IMR-90 (cell line): Measurements from ENCODE around the gene VCL. TPM values are rescaled to one million over a fixed set of nuclear protein-coding genes. Genes with fewer than 3 reads are reported as not detected.

Experiments used
- ATAC-seq: fragments of 200-7000 bp; cut with Tn5 transposase; 2 replicates; pipeline ENCODE4 v1.9.1; 2020; ENCODE audit warnings: low read depth, mild to moderate bottlenecking, moderate library complexity
- BruUV-seq: library from RNA; stranded (reverse); fragments of 400-500 nt; replicated peaks from 2 replicates; lab custom pipeline; 2021; lab: Mats Ljungman, UMichigan
- CTCF ChIA-PET: fragments of 300-600 bp; formaldehyde crosslinking; extraction: SDS; loops from one replicate; lab custom pipeline; 2021; ENCODE audit warnings: antibody characterized with exemption; lab: Yijun Ruan, JAX
- POLR2A ChIA-PET: fragments of 300-600 bp; sonication (Branson Sonifier 250); formaldehyde crosslinking; loops from one replicate; lab custom pipeline; 2022; ENCODE audit warnings: antibody characterized with exemption; ENCODE audit not compliant: unreplicated experiment; lab: Charles Lee
- DNase-seq: peaks from one replicate; pipeline ENCODE4 v3.0.0; 2013
- H2AFZ ChIP-seq: replicated peaks from 2 replicates; pipeline ENCODE3; 2013; ENCODE audit warnings: low read length, mild to moderate bottlenecking; ENCODE audit not compliant: poor library complexity
- H2AK5ac ChIP-seq: 2 replicates; pipeline ENCODE4 v1.6.1; 2013; ENCODE audit warnings: low read depth, low read length, inconsistent platforms
- H2AK9ac ChIP-seq: replicated peaks from 2 replicates; pipeline ENCODE3; 2013; ENCODE audit warnings: mild to moderate bottlenecking, low read depth, low read length, moderate library complexity; ENCODE audit not compliant: poor library complexity
- H2BK120ac ChIP-seq: 2 replicates; pipeline ENCODE4 v1.6.1; 2013; ENCODE audit warnings: low read depth, low read length, inconsistent platforms
- H2BK15ac ChIP-seq: 3 replicates; pipeline ENCODE4 v1.6.1; 2013; ENCODE audit warnings: low read depth, low read length, inconsistent platforms
- H2BK20ac ChIP-seq: 2 replicates; pipeline ENCODE4 v1.6.1; 2013; ENCODE audit warnings: low read depth, mild to moderate bottlenecking, inconsistent platforms, low read length, moderate library complexity
- H2BK5ac ChIP-seq: 2 replicates; pipeline ENCODE4 v1.6.1; 2013; ENCODE audit warnings: mild to moderate bottlenecking, low read depth, low read length, inconsistent platforms; ENCODE audit not compliant: poor library complexity, severe bottlenecking
- H3K14ac ChIP-seq: replicated peaks from 2 replicates; pipeline ENCODE4 v1.6.1; 2013; ENCODE audit warnings: low read depth, low read length, inconsistent platforms
- H3K18ac ChIP-seq: 2 replicates; pipeline ENCODE4 v1.6.1; 2013; ENCODE audit warnings: low read depth, low read length, control low read depth
- H3K23ac ChIP-seq: 2 replicates; pipeline ENCODE4 v1.6.1; 2013; ENCODE audit warnings: low read depth, low read length, inconsistent platforms
- H3K27ac ChIP-seq: 2 replicates; pipeline ENCODE4 v1.5.1; 2013; ENCODE audit warnings: mild to moderate bottlenecking, control low read depth, low read length; ENCODE audit not compliant: insufficient read depth
- H3K27me3 ChIP-seq: 2 replicates; pipeline ENCODE4 v1.6.1; 2013; ENCODE audit warnings: low read length; ENCODE audit not compliant: control insufficient read depth, insufficient read depth
- H3K36me3 ChIP-seq: 2 replicates; pipeline ENCODE4 v1.6.1; 2013; ENCODE audit warnings: low read length, mixed read lengths; ENCODE audit not compliant: control insufficient read depth, insufficient read depth
- H3K4ac ChIP-seq: 2 replicates; pipeline ENCODE4 v1.6.1; 2013; ENCODE audit warnings: low read depth, low read length, inconsistent platforms
- H3K4me1 ChIP-seq: 2 replicates; pipeline ENCODE4 v1.6.1; 2013; ENCODE audit warnings: low read length, mixed read lengths; ENCODE audit not compliant: control insufficient read depth, insufficient read depth
- H3K4me2 ChIP-seq: 2 replicates; pipeline ENCODE4 v1.6.1; 2013; ENCODE audit warnings: low read depth, mild to moderate bottlenecking, control low read depth, low read length, moderate library complexity
- H3K4me3 ChIP-seq: 2 replicates; pipeline ENCODE4 v1.5.1; 2013; ENCODE audit warnings: low read depth, mild to moderate bottlenecking, control low read depth, low read length, moderate library complexity; ENCODE audit not compliant: insufficient read depth
- H3K56ac ChIP-seq: 2 replicates; pipeline ENCODE4 v1.6.1; 2013; ENCODE audit warnings: low read length, inconsistent platforms; ENCODE audit not compliant: insufficient read depth; ENCODE audit errors: extremely low read depth
- H3K79me1 ChIP-seq, 2 experiments: 2 replicates each; pipeline ENCODE4 v1.6.1; 2013; ENCODE audit warnings: low read length in 2 of 2, inconsistent platforms in 1 of 2, low read depth in 1 of 2
- H3K9ac ChIP-seq: 2 replicates; pipeline ENCODE4 v1.6.1; 2013; ENCODE audit warnings: low read depth, low read length, control low read depth
- H3K9me1 ChIP-seq: 2 replicates; pipeline ENCODE4 v1.6.1; 2013; ENCODE audit warnings: low read length, inconsistent platforms; ENCODE audit not compliant: insufficient read depth
- H3K9me3 ChIP-seq: 2 replicates; pipeline ENCODE4 v1.6.1; 2013; ENCODE audit warnings: low read length; ENCODE audit not compliant: control insufficient read depth, insufficient read depth
- H4K20me1 ChIP-seq: 2 replicates; pipeline ENCODE4 v1.6.1; 2013; ENCODE audit warnings: low read length, inconsistent platforms; ENCODE audit not compliant: insufficient read depth
- H4K5ac ChIP-seq: 2 replicates; pipeline ENCODE4 v1.6.1; 2013; ENCODE audit warnings: mild to moderate bottlenecking, low read depth, low read length, control low read depth
- H4K8ac ChIP-seq, 2 experiments: 2 replicates each; pipeline ENCODE4 v1.6.1; 2013; ENCODE audit warnings: low read depth in 2 of 2, low read length in 2 of 2, control low read depth in 1 of 2, inconsistent platforms in 1 of 2
- H4K91ac ChIP-seq: 2 replicates; pipeline ENCODE4 v1.6.1; 2013; ENCODE audit warnings: low read depth, low read length, inconsistent platforms; ENCODE audit not compliant: insufficient read depth
- BHLHE40 ChIP-seq: fragments of 150-350 bp; IDR thresholded peaks from 2 replicates; pipeline ENCODE4 v1.6.1; 2016; ENCODE audit warnings: mild to moderate bottlenecking, low read depth, low read length
- CEBPB ChIP-seq: IDR thresholded peaks from 2 replicates; pipeline ENCODE4 v1.6.1; 2012; ENCODE audit warnings: low read depth, low read length, improper control_type of control experiment
- RAD21 ChIP-seq: IDR thresholded peaks from 2 replicates; pipeline ENCODE4 v1.6.1; 2012; ENCODE audit warnings: low read length, improper control_type of control experiment
- WGBS, 2 experiments: methylation state at CpG; one replicate each; pipeline versions ENCODE4 v1.1.5 to v1.1.7; 2013; ENCODE audit warnings: missing lambda C conversion rate in 2 of 2; ENCODE audit not compliant: insufficient read length in 1 of 2; ENCODE audit errors: extremely low coverage in 2 of 2; 5-methylcytosine and 5-hydroxymethylcytosine counted together
- dilution Hi-C: fragments of 300-500 bp; cut with HindIII; formaldehyde crosslinking; loops from one replicate; pipeline ENCODE4 v1.14.3; 2018; ENCODE audit warnings: low sequenced_read_pairs; ENCODE audit not compliant: unreplicated experiment
- in situ Hi-C: fragments of 300-500 bp; cut with MboI; formaldehyde crosslinking; loops from 3 replicates; pipeline ENCODE4 v1.14.3; 2019; ENCODE audit warnings: low sequenced_read_pairs, inconsistent platforms, mixed read lengths
- intact Hi-C: fragments of 100-400 bp; cut with micrococcal nuclease; formaldehyde crosslinking; loops from 2 replicates; pipeline ENCODE4 v1.10.0; 2022
- polyA plus RNA-seq, 3 experiments: library from polyadenylated mRNA; depleted of rRNA; stranded (reverse); fragments of >200 nt; gene quantifications; 2 replicates each; pipeline ENCODE4 v1.2.3, GENCODE V29; 2012; ENCODE audit warnings: low replicate concordance in 1 of 3
- total RNA-seq: library from RNA; depleted of rRNA; stranded (reverse); fragments of >200 nt; gene quantifications from 2 replicates; pipeline ENCODE4 v1.2.3, GENCODE V29; 2012
- TF ChIP-seq, protein P1 (sequence below): fragments of 150-350 bp; IDR thresholded peaks from 2 replicates; pipeline ENCODE4 v1.6.1; 2016; ENCODE audit warnings: low read depth, mild to moderate bottlenecking, low read length, moderate library complexity, borderline replicate concordance

VCL gene
- total and polyA plus RNA-seq, 2 of the 4 experiments (the other 2 are of a cell fraction), result 227 to 283 TPM

DNA sequence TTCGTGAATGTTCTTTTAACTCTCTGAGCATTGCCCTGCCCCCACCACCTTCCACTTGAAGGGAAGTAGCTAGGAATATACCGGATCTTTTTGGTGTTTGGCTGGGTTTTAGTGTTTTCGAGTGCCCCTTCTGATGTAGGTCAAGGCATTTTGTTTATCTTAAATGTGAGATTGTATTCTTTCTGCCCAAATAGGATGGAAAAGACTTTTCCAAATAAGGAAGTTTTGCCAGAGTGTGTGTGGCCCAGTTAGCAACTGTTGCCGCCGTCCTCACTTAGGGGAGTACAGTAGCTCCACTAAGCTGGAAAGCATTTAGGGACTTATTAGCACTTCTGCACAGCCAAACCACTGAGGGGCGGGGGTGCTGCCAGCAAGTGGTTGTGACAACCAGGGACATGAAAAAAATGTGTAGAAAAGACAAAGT lies 29.8 kb upstream of the VCL start:
- intact Hi-C loops (no loop called here), in situ Hi-C loops (no loop called here), dilution Hi-C loops (no loop called here)
- ATAC-seq, result no peak
- DNase-seq, result no peak
- no peaks in the 10 kb centered on the region for H3K27me3 ChIP-seq
- H3K56ac ChIP-seq, result peak overlapping the region; percentile 53
- peak overlapping the region; percentile 69 for H2BK20ac ChIP-seq
- H4K5ac ChIP-seq, result peak overlapping the region; percentile 71
- H2AK9ac ChIP-seq, result peak overlapping the region; percentile 7
- H2BK5ac ChIP-seq, result peak overlapping the region; percentile 77
- peak overlapping the region; percentile 94 for H3K4ac ChIP-seq
- 0 out of 2 replicates have a peak overlapping the region, but pooled peaks have one; percentile 30 for H3K9ac ChIP-seq
- no peak for TF ChIP-seq CEBPB
- no peak for TF ChIP-seq BHLHE40
- TF ChIP-seq RAD21, result no peak
- TF ChIP-seq, protein P1, sequence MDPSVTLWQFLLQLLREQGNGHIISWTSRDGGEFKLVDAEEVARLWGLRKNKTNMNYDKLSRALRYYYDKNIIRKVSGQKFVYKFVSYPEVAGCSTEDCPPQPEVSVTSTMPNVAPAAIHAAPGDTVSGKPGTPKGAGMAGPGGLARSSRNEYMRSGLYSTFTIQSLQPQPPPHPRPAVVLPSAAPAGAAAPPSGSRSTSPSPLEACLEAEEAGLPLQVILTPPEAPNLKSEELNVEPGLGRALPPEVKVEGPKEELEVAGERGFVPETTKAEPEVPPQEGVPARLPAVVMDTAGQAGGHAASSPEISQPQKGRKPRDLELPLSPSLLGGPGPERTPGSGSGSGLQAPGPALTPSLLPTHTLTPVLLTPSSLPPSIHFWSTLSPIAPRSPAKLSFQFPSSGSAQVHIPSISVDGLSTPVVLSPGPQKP, result no peak
- H3K36me3 ChIP-seq, result no peaks in the 10 kb centered on the region
- H2AFZ ChIP-seq, result peak overlapping the region; percentile 47
- no peaks in the 10 kb centered on the region for H3K9me3 ChIP-seq
- peak overlapping the region; percentile 90 for H2BK120ac ChIP-seq
- peaks cover 20% of the 10 kb centered on the region for H3K9me1 ChIP-seq
- no peak overlapping the region for H3K4me3 ChIP-seq
- peak overlapping the region; percentile 99 for H2BK15ac ChIP-seq
- no CpG with 5 or more reads among the region's 6 CpGs for WGBS, 2 experiments
- H3K18ac ChIP-seq, result peak overlapping the region; percentile 78
- H3K4me2 ChIP-seq, result peak overlapping the region; percentile 7; the same call in 1 of the 2 replicates
- no TSS peak for BruUV-seq
- peaks cover 22% of the 10 kb centered on the region for H3K4me1 ChIP-seq
- peak overlapping the region; percentile 47 for H2AK5ac ChIP-seq
- H4K20me1 ChIP-seq, result no peaks in the 10 kb centered on the region
- H3K14ac ChIP-seq, result peak overlapping the region; percentile 96
- H4K91ac ChIP-seq, result peak overlapping the region; percentile 91
- H4K8ac ChIP-seq, result peak overlapping the region; percentile 21 to 94
- H3K27ac ChIP-seq, result peak overlapping the region; percentile 74
- ChIA-PET POLR2A (interaction anchor here (1.7 kb wide), 1 partner anchor 29 kb away, joined by 4 read pairs; the partner anchor contains the start of gene VCL), CTCF (no interaction called here)
- peaks cover 0 to 21% of the 10 kb centered on the region in 2 experiments; a peak in 2 of 4 replicates for H3K79me1 ChIP-seq
- H3K23ac ChIP-seq, result peak overlapping the region; percentile 95; the same call in 1 of the 2 replicates
